GM19467 (cell line): ENCODE results near the gene RNF208.
"Not testable (repeated sequence)": the region's sequence is repeated elsewhere in the genome, so short reads cannot be mapped to it uniquely, and the experiment has no call there.

Experiments used
- ATAC-seq: cut with Tn5 transposase; IDR thresholded peaks from one replicate; pipeline ENCODE4 v1.9.1; 2021; ENCODE audit warnings: mild to moderate bottlenecking, moderate library complexity; ENCODE audit not compliant: unreplicated experiment

The RNF208 gene

DNA sequence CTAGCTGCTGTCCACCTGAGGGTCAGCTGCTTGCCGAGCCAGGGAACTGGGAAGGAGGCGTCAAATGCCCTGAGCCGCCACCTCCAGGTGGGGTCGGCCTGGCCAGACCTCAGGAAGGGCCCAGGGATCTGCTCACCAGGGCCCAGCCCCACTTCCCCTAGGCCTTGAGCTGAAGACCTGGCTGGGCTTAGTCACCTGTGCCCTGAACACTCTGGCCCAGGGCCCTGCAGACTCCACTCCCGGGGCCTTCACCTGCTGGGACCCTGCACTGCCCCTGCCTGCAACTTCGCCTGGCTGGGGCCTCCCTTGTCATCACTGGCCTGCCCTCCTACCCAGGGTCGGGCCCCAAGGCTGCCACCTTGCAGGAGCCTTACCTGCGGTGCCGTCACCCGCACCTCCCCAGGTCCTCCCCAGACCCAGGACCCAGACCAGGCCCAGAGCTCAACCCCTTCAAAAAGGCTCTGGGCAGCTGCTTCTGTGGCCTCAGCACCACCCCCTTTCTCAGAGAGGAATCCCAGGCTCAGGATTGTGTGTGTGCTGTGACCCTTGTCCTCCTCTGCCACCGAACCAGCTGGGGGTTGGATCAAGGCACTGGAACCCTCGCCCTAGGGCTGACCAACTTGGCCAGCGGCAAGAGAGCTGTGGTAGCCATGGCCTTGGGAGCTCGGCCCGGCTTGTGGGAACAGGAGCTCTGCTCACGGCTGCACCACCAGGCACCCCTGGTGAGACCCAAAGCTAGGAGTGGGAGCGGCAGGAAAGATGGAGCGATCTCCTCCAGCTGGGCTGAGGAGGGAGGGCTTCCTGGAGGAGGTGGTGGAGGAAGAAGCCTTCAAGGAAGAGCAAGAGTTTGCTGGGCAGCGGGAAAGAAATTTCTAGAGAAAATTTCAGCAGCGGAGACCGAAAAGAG lies 31.9 kb upstream of the RNF208 start:
- no peak for ATAC-seq

DNA sequence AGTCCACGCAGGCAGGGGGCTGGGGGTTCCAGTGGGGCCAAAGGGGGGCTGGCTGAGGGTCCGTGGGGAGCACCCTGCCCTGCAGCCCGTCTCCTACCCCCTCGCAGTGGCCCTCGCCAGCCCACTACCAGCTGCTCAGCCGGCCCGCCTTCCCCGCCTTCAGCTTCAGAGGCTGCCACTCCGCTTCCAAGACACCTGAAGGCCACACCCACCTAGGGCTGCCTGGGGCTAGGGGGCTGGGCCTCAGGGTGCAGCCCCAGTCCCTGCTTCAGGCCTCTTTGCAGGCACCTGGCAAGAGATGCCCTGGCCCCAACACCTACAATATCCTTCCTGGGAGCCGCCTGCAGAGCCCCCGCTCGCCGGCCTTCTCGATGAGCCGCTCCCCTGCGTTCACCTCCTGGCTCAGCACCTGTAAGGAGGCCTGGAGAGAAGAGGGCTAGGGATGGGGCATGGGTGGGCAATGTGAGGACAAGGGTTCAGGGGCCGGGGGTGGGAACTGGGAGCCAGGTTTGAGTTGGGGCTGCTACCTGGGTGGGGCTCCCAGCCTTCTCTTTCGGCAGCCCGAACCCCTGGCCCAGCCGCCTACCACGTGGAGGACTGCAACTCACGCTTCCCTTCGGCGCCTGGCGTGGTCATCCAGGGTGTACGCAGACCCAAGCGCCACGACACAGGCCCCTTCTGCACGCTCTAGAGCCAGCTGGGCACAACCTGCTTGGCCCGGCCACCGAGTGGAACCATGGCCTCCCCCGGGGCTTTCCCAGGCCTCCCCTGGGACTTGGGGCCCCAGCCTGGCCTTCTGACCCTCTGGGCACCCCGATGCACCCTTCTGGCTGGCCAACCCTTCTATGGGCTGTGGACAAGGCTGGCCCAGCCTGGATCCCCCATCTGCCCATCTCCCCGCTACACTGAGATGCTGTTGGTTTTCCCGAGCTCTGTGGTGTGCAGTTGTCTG lies 30.8 kb upstream of the RNF208 start:
- no peak for ATAC-seq

DNA sequence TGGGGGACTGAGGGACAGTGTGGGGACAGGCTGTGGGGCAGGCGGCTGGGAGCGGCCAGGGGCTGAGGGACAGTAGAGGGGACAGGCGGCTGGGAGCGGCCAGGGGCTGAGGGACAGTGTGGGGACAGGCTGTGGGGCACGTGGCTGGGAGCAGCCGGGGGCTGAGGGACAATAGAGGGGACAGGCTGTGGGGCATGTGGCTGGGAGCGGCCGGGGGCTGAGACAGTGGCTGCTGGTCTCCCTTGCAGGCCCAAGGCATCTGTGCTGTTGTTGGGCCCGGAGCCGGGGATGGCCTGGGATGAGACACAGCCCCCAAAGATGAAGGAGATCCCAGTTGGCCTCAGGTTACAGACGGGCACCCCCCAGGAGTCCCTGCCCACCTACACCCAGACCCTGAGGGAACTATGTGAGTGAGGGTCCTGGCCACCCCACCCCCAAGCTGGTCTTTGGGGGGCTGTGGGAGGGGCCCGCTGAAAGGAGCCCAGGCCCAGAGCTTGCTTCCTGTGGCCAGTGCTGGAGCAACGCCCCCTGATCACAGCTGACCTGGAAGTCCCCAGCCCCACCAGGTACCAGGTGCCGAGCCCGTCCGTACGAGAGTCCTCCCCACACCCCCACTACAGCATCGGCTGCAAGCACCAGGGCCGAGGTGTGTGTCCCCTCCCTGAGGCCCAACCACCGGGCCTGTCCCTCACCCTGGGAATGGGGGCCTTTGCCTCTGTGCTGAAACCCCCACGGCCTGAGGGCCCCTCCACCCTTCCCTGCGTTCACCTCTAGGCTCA lies 29.6 kb upstream of the RNF208 start:
- no peak for ATAC-seq

DNA sequence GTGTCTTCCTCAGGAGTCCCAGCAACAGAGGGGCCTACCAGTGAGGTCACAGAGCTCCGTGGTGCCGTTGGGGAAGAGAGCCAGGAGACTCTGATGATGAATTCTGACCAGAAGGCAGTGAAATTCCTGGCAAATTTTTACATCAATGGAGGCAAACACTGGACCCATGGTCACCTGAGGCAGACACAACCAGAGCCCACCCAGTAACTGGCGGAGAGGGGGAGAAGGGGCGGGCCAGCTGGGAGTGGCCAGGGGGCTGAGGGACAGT lies 29.1 kb upstream of the RNF208 start, which contains the start of gene STPG3:
STPG3 (plus strand) TSS at position 93 of the 268 bp plus-strand sequence; CDS start at position 94, 1 bp downstream.
- ATAC-seq = no peak

DNA sequence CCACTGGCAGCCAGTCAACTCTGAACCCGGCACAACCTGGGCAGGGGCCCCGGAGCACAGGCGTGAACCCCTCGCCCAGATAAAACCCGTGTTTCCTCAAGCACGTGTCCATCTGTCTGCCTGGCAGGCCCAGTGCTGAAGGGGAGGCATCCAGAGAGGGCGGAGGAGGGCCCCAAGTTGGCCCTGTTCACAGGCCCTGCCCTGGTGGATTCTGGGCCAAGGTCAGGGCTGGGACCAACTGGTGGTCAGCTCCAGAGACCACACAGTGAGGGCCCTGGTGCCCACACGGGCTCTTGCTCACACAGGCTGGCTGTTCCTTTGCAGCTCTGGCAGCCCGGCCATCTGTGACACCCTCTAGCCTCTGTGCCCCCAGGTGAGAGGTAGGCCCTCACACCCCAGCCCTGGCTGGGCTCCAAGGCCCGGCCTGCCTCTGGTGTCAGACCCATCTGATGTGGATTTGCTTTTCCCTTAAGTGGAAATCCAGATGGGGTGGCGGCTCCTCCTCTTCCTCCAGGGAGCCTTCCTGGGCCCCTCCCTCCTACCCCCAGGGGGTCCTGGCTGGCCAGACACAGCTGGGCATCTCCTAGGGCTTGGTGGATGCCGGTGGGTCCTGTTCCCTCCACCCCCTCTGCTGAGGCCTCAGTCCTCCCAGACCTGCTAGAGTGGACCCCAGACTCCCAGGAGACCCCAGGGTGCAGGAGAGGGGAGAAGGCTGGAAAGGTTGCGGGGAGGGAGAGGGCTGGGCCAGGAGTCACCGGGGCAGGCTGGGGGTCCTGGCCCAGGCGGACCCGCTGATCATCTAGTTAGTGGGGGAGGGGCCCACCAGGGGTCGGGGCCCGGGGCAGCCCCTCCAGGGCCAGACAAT lies 28.5 kb upstream of the RNF208 start:
- no peak for ATAC-seq

DNA sequence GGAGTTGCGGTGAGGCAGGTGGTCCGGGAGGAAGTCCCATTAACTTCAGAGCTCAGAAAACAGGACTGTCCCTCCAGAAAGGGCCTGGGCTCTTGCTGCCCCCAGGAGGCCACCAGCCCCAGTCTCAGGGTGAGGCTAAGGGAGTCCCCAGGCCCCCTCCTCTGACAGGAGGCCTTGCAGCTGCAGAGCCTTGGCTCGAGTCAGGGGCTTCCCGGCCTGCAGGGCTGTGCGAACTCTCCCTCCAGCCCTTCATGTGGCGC lies 25.8 kb upstream of the RNF208 start:
- no peak for ATAC-seq

DNA sequence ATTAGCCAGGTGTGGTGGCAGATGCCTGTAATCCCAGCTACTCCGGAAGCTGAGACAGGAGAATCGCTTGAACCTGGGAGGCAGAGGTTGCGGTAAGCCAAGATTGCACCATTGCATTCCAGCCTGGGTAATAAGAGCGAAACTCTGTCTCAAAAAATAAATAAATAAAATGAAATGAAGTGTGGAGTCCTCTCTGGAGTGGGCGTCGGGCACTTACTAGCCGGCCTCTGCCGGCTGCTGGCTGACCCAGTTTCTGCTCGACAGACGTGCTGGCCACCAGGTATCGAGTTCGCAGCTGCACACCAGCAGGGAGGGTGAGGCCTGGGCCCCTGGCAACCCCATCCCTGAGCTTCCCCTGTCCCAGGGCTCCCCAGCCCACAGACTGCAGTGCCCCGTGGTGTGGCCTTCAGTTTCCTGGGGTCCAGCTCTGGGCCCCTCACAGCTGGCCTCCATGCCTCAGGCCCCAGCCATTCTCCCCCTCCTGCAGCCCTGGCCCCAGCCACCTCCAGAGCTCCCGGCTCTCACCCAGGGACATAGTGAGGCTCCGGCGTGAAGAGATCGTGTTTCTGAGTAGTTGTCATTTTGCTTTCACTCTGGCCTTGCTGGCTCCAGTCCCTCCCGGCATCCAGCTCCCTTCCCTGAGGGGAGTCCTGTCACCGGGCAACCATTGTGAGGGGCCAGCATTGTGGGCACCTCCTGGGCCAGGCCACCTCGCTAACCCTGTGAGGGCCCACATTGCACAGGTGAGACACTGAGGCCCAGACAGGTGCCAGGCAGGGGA lies 25.3 kb upstream of the RNF208 start:
- no peak for ATAC-seq

DNA sequence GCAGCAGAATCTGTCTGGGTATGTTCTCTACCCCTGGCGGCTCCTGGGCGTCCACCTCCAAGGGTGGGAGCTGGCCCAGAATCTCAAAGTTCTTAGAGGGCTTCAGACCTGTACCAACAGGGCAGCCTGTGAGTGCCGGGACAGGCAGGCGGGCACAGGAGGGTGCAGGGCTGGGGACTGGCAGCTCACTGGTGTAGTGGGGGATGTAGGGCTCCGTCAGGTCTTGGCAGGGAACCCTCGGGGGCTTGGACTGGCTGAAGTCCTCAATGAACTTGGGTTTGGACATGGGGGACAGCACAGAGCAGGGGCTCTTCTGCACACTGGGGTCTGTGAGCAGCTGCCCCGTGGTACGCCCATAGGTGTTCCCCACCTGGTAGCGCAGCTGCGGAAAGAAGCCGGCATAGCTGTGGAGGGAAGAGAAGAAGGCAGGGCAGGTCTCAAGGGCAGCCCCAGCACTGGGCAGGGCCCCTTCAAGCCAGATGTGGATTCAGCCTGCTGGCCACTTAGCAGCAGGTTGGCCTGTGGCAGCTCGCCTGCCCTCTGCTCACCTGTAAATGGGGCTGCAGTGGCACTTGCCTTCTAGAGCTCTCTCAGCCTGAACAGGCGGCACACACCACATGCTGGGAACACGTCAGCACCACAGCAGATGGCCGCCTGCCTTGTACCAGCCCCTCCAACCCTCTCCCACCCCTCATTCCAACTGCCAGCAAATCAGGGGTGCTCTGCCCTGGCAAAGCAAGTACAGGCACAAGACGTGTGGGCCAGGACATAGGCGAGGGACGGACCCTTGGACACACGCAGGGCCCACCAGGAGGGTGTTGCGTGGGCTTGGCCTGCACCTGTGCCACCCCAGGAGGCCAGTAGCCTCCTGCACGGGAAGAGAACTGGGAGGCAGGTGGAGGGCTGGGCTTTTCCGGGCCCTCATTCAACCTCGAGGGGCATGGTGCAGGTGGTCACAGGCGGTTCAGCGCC lies 23.7 kb upstream of the RNF208 start:
- ATAC-seq = no peak

DNA sequence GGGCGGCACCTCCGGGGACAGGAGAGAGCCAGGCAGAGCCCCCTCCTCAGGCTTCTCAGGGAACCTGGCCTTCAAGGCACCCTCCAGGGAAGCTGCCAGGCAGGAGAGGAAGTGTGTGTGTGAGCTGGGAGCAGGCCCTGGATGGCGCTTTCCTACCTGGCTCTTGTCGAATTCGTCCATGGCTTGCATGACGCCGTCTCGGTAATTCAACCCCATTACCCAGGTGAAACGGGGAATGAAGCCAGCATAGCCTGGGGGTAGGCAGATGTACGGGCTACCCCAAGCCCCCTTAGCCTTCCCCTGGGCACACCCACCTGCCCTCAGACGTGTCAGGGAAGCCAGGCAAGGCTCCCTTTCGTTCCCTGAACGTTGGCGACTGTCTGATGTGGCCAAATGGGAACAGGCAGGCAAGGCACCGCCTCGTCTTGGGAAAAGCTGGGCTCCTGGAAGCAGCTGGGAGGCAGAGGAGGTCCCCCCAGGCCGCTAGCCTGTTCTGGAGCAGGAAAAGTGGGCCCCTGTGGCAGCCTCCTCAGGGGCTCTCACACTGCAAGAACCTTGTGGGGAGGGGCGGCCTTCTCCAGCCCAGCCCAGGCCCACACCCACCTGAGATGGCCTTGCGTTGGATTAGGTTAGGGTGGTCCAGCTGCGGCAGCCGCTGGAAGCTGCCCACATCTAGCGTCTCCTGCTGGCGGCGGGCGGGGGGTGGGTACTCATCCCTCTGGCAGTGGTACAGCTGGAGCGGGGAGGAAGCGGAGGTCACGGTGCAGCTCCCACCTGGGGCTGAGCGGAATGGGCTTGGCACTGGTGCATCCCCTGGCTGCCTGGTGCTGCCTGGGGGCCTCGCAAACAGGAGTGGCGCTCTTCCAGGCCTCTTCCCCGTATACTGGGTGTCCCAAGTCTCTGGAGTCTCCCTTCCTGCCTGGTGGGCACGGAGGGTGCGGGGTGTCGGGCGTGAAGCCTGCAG lies 22.7 kb upstream of the RNF208 start:
- no peak for ATAC-seq

DNA sequence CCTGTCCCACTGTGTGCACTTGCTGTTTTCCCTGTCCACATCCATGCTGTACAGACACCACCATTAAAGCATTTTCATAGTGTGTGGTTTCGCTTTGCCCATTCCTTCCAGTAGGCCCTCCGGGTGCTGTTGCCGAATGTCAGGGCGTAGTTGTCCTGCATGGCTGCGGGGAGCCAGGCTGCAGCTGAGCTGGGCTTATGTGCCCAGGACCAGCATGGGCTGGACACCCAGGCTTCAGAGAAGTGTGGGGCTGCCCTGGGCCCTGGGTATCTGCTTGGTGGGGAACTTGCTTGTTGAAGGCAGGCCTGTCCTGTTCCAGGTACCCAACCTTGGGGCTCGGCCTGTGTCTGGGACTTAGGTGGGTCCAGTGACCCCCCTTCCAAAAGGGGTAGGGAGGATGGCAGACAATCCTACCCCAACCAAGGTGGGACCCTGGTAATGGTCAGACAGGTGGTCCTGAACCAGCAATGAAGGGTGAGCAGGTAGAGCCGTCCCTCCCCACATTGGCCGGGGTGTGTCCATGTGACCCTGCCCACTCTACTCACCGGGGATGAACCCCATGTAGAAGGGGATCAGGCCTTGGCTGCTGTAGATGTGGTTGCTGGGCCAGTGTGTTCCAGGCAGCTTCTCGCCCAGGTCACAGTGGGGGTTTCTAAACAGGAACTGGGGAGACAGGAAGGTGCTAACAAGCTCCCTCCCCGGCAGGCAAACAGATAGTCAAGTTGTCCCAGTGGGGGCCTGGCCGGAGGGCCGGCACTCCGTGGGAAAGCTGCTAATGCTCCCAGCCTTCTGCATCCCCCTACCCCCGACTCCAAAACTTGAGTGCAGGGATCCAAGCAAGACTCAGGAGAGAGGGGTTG lies 21.8 kb upstream of the RNF208 start:
- no peak for ATAC-seq

DNA sequence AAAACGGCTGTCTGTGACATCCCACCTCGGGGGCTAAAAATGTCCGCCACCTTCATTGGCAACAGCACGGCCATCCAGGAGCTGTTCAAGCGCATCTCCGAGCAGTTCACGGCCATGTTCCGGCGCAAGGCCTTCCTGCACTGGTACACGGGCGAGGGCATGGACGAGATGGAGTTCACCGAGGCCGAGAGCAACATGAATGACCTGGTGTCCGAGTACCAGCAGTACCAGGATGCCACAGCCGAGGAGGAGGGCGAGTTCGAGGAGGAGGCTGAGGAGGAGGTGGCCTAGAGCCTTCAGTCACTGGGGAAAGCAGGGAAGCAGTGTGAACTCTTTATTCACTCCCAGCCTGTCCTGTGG lies 21.2 kb upstream of the RNF208 start:
- not testable (repeated sequence) for ATAC-seq

DNA sequence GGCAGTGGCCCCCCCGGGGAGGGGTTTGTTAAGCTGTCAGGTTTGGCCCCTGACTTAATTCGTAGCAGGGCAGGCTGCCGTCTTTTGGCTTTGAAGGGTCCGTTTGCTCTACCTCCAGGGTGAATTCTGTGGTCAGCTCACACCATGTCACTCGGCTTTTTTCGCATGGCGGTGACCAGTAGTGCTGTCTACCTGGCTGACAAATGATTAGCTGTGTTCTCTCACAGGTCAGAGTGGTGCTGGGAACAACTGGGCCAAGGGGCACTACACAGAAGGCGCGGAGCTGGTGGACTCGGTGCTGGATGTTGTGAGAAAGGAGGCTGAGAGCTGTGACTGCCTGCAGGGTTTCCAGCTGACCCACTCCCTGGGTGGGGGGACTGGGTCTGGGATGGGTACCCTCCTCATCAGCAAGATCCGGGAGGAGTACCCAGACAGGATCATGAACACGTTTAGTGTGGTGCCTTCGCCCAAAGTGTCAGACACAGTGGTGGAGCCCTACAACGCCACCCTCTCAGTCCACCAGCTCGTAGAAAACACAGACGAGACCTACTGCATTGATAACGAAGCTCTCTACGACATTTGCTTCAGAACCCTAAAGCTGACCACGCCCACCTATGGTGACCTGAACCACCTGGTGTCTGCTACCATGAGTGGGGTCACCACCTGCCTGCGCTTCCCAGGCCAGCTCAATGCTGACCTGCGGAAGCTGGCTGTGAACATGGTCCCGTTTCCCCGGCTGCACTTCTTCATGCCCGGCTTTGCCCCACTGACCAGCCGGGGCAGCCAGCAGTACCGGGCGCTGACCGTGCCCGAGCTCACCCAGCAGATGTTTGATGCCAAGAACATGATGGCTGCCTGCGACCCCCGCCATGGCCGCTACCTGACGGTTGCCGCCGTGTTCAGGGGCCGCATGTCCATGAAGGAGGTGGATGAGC lies 20.5 kb upstream of the RNF208 start:
- ATAC-seq = no peak

DNA sequence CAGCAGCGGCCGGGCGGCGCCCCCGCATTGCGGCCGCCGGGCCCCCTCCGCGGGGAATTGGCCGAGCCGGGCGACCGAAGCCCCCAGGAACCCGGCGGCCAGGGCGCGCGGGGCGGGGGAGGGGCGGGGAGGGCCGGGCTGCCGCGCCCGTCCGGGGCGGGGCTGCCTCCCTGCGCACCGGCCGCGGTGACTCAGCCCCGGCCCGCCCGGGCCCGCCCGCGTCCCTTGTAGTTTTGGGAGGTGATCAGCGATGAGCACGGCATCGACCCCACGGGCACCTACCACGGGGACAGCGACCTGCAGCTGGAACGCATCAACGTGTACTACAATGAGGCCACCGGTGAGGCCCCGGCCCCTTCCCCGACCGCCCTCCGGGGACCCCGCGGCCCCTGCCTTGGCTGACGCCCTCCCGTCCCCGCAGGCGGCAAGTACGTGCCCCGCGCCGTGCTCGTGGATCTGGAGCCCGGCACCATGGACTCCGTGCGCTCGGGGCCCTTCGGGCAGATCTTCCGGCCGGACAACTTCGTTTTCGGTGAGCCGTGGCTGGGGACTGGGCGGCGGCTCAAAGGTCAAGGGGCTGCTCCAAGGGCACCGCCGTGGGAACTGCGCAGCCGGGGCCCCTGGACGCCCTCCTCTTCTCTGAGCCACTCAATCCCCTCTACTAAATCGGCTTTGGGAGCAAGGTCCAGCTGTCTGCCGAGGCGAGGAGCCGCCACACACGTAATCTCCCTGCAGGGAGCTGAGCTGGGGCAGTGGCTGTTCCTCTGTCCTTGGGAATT lies 19.6 kb upstream of the RNF208 start:
- ATAC-seq = peak; percentile 3

DNA sequence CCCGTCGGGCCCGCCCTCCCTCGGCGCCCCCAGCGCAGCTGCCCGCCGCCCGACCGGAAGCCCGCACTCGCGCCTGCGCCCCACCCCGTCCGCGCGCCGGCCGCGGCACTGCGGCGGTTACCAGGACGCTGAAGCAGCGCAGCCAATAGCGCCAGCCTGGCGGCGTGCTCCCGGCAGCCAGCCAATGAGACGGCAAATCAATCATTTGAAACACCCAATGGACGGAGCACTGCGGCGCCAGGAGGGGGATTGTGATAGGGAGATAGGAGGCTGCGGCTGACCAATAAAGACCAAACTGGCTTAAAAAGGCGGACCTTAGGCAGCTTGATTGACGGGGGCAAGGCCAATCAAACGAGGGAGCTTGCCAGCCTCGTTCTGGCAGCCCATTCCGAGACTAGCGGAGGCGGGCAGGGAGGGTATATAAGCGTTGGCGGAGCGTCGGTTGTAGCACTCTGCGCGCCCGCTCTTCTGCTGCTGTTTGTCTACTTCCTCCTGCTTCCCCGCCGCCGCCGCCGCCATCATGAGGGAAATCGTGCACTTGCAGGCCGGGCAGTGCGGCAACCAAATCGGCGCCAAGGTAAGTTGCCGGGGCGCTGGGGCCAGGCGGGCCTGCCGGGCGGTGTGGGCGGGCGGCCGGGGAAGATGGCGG lies 18.9 kb upstream of the RNF208 start, which contains the start of gene TUBB4B:
TUBB4B (plus strand) TSS at position 447 of the 649 bp plus-strand sequence; CDS start at position 521, 74 bp downstream.
- peak; percentile 67 for ATAC-seq
